Tibial artery (tissue), 4 donors: ENCODE results near the gene ZBTB7A.

Experiments
- DNase-seq, 2 donors: peaks; one replicate each; pipeline ENCODE4 v3.0.0-alpha.2; 2019
- H3K27ac ChIP-seq, 2 donors: fragments of 200-600 bp; sonication (generic) in 1 of 2; 1 replicate in 1 of 2; 2 replicates in 1 of 2; pipeline ENCODE4 v1.5.1; 2018 to 2019; ENCODE audit warnings: mild to moderate bottlenecking in 1 of 2
- H3K27me3 ChIP-seq, 2 donors: fragments of 200-600 bp; sonication (generic) in 1 of 2; one replicate each; pipeline versions ENCODE4 v1.5.1 to v1.6.0; 2016 to 2019
- H3K36me3 ChIP-seq, 3 donors: fragments of 200-600 bp; sonication (generic) in 2 of 3; one replicate each; pipeline ENCODE4 v1.5.1; 2016 to 2019; ENCODE audit warnings: mild to moderate bottlenecking in 2 of 3
- H3K4me1 ChIP-seq, 4 donors: fragments of 200-600 bp; sonication (generic) in 2 of 4; 1 replicate in 3 of 4; 2 replicates in 1 of 4; pipeline ENCODE4 v1.5.1; 2016 to 2019
- H3K4me3 ChIP-seq, 2 donors: fragments of 200-600 bp; sonication (generic) in 1 of 2; 1 replicate in 1 of 2; 2 replicates in 1 of 2; pipeline ENCODE4 v1.5.1; 2018 to 2019; ENCODE audit warnings: mild to moderate bottlenecking in 2 of 2
- H3K9me3 ChIP-seq, 3 donors: fragments of 200-600 bp; sonication (generic) in 1 of 3; one replicate each; pipeline ENCODE4 v1.5.1; 2016 to 2019
- intact Hi-C: fragments of 100-400 bp; cut with DNase I; formaldehyde crosslinking; loops from one replicate; pipeline ENCODE4 v1.15.0; 2023; ENCODE audit warnings: low total_unique reads
- TF ChIP-seq, protein P1 (sequence below), 2 experiments: fragments of 200-600 bp in 1 of 2; fragments of 450-650 bp in 1 of 2; IDR thresholded peaks; one replicate each; pipeline ENCODE4 v1.5.1; 2017 to 2019; ENCODE audit warnings: antibody characterized with exemption in 2 of 2, mild to moderate bottlenecking in 1 of 2, moderate library complexity in 1 of 2

Gene ZBTB7A

DNA sequence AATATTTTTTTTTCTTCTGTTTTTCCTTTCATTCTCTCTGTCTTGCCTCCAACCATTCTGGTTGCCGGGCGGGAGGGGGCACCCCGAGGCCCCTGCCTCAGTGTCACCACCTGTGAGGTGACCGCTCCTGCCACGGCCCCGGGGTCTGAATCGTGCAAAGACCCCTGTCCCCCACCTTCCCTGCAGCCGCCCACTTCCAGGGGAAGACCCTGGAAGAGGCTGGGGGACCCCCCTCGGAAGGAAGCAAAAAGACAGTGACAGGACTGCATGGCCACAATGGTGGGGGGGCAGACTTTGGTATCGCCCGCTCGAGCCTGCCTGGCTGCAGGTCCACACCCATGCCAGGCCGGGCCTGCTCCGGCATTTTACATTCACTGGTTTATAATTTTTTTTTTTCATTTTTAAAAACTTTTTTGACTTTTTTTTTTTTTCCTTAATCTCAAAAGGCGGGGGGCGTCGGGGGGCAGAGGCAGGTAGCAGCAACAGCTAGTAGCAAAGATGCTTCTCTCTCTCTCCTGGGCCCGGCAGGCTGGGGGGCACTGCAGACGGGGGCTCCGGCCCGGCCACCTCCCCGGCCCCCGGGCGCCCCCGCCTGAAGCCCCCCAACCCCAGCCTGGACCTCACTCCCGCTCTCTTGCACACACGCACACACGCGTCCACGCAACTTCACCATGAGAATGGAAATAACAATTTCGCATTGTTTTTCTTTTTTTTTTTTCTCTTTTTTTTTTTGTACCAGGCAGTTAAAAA lies 22.6 kb downstream of the ZBTB7A start:
- Histone ChIP-seq H3K27ac (no peak overlapping the region), H3K36me3 (peaks cover 8 to 56% (median 46%) of the 10 kb centered on the region in 3 donors), H3K4me1 (peaks cover 0 to 22% (median under 1%) of the 10 kb centered on the region in 4 donors), H3K9me3 (no peaks in the 10 kb centered on the region), H3K4me3 (no peak overlapping the region), H3K27me3 (no peaks in the 10 kb centered on the region)
- DNase-seq, result no peak
- intact Hi-C loops, result no loop called here
- TF ChIP-seq, protein P1, sequence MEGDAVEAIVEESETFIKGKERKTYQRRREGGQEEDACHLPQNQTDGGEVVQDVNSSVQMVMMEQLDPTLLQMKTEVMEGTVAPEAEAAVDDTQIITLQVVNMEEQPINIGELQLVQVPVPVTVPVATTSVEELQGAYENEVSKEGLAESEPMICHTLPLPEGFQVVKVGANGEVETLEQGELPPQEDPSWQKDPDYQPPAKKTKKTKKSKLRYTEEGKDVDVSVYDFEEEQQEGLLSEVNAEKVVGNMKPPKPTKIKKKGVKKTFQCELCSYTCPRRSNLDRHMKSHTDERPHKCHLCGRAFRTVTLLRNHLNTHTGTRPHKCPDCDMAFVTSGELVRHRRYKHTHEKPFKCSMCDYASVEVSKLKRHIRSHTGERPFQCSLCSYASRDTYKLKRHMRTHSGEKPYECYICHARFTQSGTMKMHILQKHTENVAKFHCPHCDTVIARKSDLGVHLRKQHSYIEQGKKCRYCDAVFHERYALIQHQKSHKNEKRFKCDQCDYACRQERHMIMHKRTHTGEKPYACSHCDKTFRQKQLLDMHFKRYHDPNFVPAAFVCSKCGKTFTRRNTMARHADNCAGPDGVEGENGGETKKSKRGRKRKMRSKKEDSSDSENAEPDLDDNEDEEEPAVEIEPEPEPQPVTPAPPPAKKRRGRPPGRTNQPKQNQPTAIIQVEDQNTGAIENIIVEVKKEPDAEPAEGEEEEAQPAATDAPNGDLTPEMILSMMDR (IDR thresholded peaks at IDR 0.05), result no peak

DNA sequence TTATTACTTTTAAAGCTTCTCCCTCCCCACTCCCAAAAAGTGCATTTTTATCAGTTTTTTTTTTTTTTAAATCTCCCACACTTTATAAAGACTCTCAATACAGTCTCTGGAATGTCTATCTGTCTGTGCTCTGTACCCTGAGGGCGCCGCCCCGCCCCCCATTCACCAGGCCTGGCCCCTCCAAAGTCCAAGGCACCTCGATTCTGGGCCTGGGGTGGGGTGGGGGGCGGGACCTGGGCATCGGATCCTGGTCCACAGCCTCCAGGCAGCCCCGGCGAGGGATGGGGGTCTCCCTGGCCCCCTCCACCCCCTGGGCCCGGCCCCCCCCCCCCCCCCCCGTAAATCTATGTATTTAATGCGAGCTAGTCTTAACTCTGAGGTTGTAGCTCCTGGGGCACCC lies 23.3 kb downstream of the ZBTB7A start:
- Histone ChIP-seq H3K27me3 (no peaks in the 10 kb centered on the region), H3K4me3 (no peak overlapping the region), H3K9me3 (no peaks in the 10 kb centered on the region), H3K36me3 (peaks cover 8 to 62% (median 47%) of the 10 kb centered on the region in 3 donors), H3K27ac (no peak overlapping the region), H3K4me1 (peaks cover 0 to 22% (median 0%) of the 10 kb centered on the region in 4 donors)
- no peak for DNase-seq
- TF ChIP-seq, protein P1 (IDR thresholded peaks at IDR 0.05), result no peak
- intact Hi-C loops, result no loop called here

DNA sequence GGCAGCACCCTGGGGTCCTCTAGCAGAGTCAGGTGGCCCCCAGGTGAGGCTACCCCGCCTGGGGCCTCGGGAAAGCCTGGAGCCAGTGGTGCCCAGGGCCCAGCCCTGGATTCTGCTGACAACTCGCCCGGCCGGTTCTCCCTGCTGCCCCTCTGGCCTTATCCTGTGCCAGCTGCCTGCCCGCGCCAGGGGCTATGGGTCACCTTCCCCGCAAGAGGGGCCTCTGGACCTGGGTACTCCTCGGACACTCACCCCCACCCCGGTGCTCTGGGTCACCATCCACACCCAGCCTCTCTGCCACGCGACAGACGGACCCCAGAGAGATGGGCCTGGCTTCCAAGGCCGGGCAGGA lies 24.0 kb downstream of the ZBTB7A start:
- no peak for DNase-seq
- no peak overlapping the region for H3K27ac ChIP-seq

DNA sequence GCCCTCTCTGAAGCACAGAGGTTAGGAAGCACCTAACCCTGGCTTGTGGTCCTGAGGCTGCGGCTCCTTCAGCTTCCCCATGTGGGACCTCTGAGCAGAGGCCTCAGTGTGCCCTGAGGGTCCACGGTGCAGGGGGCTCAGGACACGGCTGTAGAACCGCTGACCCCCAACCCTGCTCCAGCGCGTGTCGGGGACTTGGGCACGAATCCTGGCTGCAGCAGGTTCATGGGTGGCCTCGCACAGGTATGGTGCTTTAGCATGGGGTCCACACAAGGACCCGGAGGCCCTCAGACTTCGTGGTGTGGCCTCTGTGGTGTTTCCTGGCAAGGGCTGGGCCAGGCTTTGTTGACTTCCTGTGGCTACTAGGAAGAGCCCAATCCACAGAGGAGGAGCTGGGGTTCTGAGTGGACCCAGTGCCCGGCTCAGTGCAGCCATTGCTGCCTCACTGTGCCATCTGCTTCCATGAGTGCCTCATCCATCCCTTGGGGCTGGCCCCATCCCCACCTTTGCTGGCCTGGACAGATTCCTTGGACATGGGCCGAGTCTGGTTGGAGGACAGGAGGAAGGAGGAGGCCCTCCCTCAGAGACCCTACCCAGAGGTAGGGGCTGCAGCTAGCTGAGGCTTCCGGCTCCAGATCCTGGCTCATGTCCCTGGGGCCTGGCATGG lies 24.5 kb downstream of the ZBTB7A start:
- TF ChIP-seq, protein P1 (IDR thresholded peaks at IDR 0.05), result no peak
- Histone ChIP-seq H3K27me3 (no peaks in the 10 kb centered on the region), H3K4me3 (no peak overlapping the region), H3K36me3 (peaks cover 13 to 62% (median 47%) of the 10 kb centered on the region in 3 donors), H3K9me3 (no peaks in the 10 kb centered on the region), H3K4me1 (peaks cover 0 to 22% (median 0%) of the 10 kb centered on the region in 4 donors), H3K27ac (no peak overlapping the region)
- no peak for DNase-seq
- intact Hi-C loops, result no loop called here

More for the DNA sequence above, 24.0 kb downstream of the ZBTB7A start:
- Histone ChIP-seq H3K9me3 (no peaks in the 10 kb centered on the region), H3K27me3 (no peaks in the 10 kb centered on the region), H3K4me3 (no peak overlapping the region), H3K36me3 (peaks cover 12 to 62% (median 47%) of the 10 kb centered on the region in 3 donors), H3K4me1 (peaks cover 0 to 22% (median 0%) of the 10 kb centered on the region in 4 donors)
- intact Hi-C loops, result no loop called here
- TF ChIP-seq, protein P1 (IDR thresholded peaks at IDR 0.05), result no peak

DNA sequence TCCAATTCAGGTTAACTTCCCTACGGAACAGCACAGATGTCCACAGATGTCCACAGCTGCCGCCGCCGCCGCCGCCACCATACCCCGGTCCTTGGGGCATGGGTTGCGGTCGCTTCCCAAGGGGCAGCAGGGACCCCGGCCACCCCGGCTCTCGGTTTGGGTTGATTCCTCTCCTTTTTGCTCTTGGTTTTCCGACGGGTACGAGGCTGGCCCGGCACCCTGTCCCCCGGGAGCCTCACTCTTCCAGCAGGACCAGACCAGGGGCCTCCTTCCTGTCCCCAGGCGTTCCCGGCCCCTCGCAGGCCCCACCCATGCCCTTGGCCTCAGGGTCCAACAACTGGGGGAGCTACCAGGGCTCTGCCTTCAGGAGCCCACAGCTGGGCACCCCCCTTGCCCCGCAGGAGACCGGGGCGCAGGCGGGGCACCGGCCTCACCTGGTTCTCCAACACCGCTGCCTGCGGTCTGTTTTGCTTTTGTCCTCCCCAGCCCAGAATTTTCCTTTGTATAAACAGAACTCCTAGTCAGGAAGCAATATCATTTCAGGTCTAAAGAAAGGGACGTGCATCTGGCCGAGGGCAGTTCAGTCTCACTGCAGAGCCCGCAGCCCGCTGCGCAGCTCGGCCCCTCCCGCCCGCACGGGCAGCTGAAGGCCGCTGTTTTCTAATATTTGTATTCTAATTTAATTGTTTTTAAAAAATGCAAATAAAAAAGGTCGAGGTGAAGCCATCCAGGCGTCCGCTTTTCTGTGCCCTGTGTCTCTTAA lies 27.9 kb downstream of the ZBTB7A start:
- no peak overlapping the region for H3K27ac ChIP-seq
- DNase-seq, result no peak
- intact Hi-C loops, result no loop called here
- no peaks in the 10 kb centered on the region for H3K9me3 ChIP-seq
- no peaks in the 10 kb centered on the region for H3K27me3 ChIP-seq
- no peak overlapping the region for H3K4me3 ChIP-seq
- TF ChIP-seq, protein P1 (IDR thresholded peaks at IDR 0.05), result no peak
- H3K4me1 ChIP-seq, result peaks cover 0 to 9% (median 0%) of the 10 kb centered on the region in 4 donors
- peaks cover 20 to 62% (median 53%) of the 10 kb centered on the region in 3 donors for H3K36me3 ChIP-seq
